HEK293 (cell line): ENCODE results near the gene RPS5.

Experiments
- KLF1 ChIP-seq: fragments of 450-650 bp; formaldehyde crosslinking; IDR thresholded peaks from 2 replicates; pipeline ENCODE4 v1.5.1; 2016; ENCODE audit warnings: missing biosample characterization, missing genetic modification characterization
- PRDM4 ChIP-seq: fragments of 450-650 bp; formaldehyde crosslinking; IDR thresholded peaks from 2 replicates; pipeline ENCODE4 v1.5.1; 2017; ENCODE audit warnings: missing biosample characterization, missing genetic modification characterization
- PRDM6 ChIP-seq: fragments of 450-650 bp; formaldehyde crosslinking; IDR thresholded peaks from 2 replicates; pipeline ENCODE4 v1.5.1; 2017; ENCODE audit warnings: missing biosample characterization, missing genetic modification characterization
- WT1 ChIP-seq: fragments of 450-650 bp; formaldehyde crosslinking; IDR thresholded peaks from 2 replicates; pipeline ENCODE4 v1.5.1; 2016; ENCODE audit warnings: missing biosample characterization, missing genetic modification characterization
- YY2 ChIP-seq: fragments of 450-650 bp; formaldehyde crosslinking; IDR thresholded peaks from 2 replicates; pipeline ENCODE4 v1.5.1; 2016; ENCODE audit warnings: missing biosample characterization, missing genetic modification characterization
- ZBTB11 ChIP-seq: fragments of 450-650 bp; formaldehyde crosslinking; conservative IDR thresholded peaks from 2 replicates; pipeline ENCODE4 v1.5.1; 2016; ENCODE audit warnings: low read depth, missing biosample characterization, missing genetic modification characterization
- ZBTB44 ChIP-seq: fragments of 450-650 bp; IDR thresholded peaks from 2 replicates; pipeline ENCODE4 v1.5.1; 2018; ENCODE audit warnings: missing biosample characterization, mild to moderate bottlenecking, missing genetic modification characterization
- ZFP37 ChIP-seq: fragments of 450-650 bp; formaldehyde crosslinking; IDR thresholded peaks from 2 replicates; pipeline ENCODE4 v1.5.1; 2016; ENCODE audit warnings: missing biosample characterization, missing genetic modification characterization
- ZNF138 ChIP-seq: fragments of 450-650 bp; formaldehyde crosslinking; IDR thresholded peaks from 2 replicates; pipeline ENCODE4 v1.5.1; 2016; ENCODE audit warnings: missing biosample characterization, missing genetic modification characterization, borderline replicate concordance
- ZNF292 ChIP-seq: fragments of 450-650 bp; formaldehyde crosslinking; IDR thresholded peaks from 2 replicates; pipeline ENCODE4 v1.5.1; 2016; ENCODE audit warnings: low read depth, missing biosample characterization, missing genetic modification characterization, borderline replicate concordance
- ZNF394 ChIP-seq: fragments of 450-650 bp; formaldehyde crosslinking; IDR thresholded peaks from 2 replicates; pipeline ENCODE4 v1.5.1; 2016; ENCODE audit warnings: missing biosample characterization, missing genetic modification characterization, mild to moderate bottlenecking, moderate library complexity, borderline replicate concordance
- ZNF529 ChIP-seq: fragments of 450-650 bp; formaldehyde crosslinking; IDR thresholded peaks from 2 replicates; pipeline ENCODE4 v1.5.1; 2017; ENCODE audit warnings: missing genetic modification characterization, missing biosample characterization; ENCODE audit not compliant: insufficient replicate concordance
- ZNF555 ChIP-seq: fragments of 450-650 bp; formaldehyde crosslinking; conservative IDR thresholded peaks from 2 replicates; pipeline ENCODE4 v1.5.1; 2017; ENCODE audit warnings: missing biosample characterization, mild to moderate bottlenecking, missing genetic modification characterization, inconsistent platforms
- ZNF600 ChIP-seq: fragments of 450-650 bp; formaldehyde crosslinking; IDR thresholded peaks from 2 replicates; pipeline ENCODE4 v1.5.1; 2016; ENCODE audit warnings: missing biosample characterization, missing genetic modification characterization
- ZNF660 ChIP-seq: fragments of 450-650 bp; IDR thresholded peaks from 2 replicates; pipeline ENCODE4 v1.5.1; 2018; ENCODE audit warnings: missing biosample characterization, mild to moderate bottlenecking, missing genetic modification characterization
- ZNF670 ChIP-seq: fragments of 450-650 bp; formaldehyde crosslinking; IDR thresholded peaks from 2 replicates; pipeline ENCODE4 v1.5.1; 2016; ENCODE audit warnings: missing biosample characterization, missing genetic modification characterization, low read depth
- ZNF707 ChIP-seq: fragments of 450-650 bp; formaldehyde crosslinking; IDR thresholded peaks from 2 replicates; pipeline ENCODE4 v1.5.1; 2016; ENCODE audit warnings: missing biosample characterization, missing genetic modification characterization
- ZNF777 ChIP-seq: fragments of 450-650 bp; formaldehyde crosslinking; IDR thresholded peaks from 2 replicates; pipeline ENCODE4 v1.5.1; 2017; ENCODE audit warnings: missing biosample characterization, missing genetic modification characterization, borderline replicate concordance
- ZNF830 ChIP-seq: fragments of 450-650 bp; IDR thresholded peaks from 2 replicates; pipeline ENCODE4 v1.5.0; 2018; ENCODE audit warnings: missing biosample characterization, missing genetic modification characterization, low read depth, mild to moderate bottlenecking, moderate library complexity
- ZSCAN30 ChIP-seq: fragments of 450-650 bp; IDR thresholded peaks from 2 replicates; pipeline ENCODE4 v1.5.1; 2018; ENCODE audit warnings: missing biosample characterization, mild to moderate bottlenecking, missing genetic modification characterization, moderate library complexity
- ZXDB ChIP-seq: fragments of 450-650 bp; formaldehyde crosslinking; IDR thresholded peaks from 2 replicates; pipeline ENCODE4 v1.5.1; 2016; ENCODE audit warnings: missing biosample characterization, missing genetic modification characterization
- TF ChIP-seq, protein P1 (sequence below): fragments of 450-650 bp; formaldehyde crosslinking; optimal IDR thresholded peaks from 2 replicates; pipeline ENCODE3; 2016; ENCODE audit warnings: missing biosample characterization, mild to moderate bottlenecking, missing genetic modification characterization
- TF ChIP-seq, protein P2 (sequence below): fragments of 450-650 bp; formaldehyde crosslinking; IDR thresholded peaks from 2 replicates; pipeline ENCODE4 v1.5.1; 2017; ENCODE audit warnings: missing biosample characterization, missing genetic modification characterization
- TF ChIP-seq, protein P3 (sequence below): fragments of 450-650 bp; formaldehyde crosslinking; IDR thresholded peaks from 2 replicates; pipeline ENCODE4 v1.5.1; 2016; ENCODE audit warnings: missing biosample characterization, missing genetic modification characterization

RPS5 gene

DNA sequence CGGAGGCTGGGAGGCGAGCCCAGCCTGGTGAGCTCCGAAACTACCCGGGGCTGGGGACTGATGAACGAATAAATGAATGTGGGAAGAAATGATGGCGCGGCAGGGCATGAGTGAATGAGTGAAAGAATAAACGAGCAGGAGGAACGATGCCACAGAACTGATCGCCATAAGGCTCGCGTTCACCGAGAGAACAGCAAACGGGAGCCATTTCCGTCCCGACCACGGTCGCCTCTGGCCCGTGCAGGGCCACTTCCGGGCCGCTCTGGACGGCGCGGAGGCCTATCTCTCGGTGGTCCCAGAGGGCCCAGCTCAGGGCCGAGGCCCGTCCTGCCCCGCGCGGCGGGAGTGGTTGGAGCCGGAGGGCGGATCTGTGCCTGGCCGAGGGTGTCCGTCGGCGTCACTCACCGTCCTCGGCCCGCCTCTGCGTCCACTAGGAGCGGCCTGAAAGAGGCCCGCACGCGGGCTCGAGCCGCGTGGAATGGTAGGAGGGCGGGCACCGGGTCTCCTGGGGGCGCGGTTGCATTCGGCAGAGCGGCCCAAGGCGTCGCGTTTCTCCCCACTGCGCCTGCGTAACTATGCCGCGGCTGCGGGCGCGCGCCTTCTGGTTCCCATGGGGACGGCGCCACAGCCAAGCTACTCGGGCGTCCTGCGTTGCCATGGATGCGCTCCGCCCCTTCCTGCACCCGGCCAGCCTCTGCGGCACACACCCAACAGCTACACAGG lies 24.6 kb upstream of the RPS5 start, which contains the start of gene ZNF497 (continued):
- TF ChIP-seq ZNF600 (peak; percentile 89), ZNF529 (tag by site-specific recombination) (no peak), ZFP37 (tag by site-specific recombination) (peak; percentile 75; the same call in 1 of the 2 replicates), ZXDB (tag by site-specific recombination) (peak; percentile 92), ZNF777 (tag by site-specific recombination) (peak; percentile 20; the same call in 1 of the 2 replicates), ZNF292 (tag by site-specific recombination) (no peak), ZNF707 (tag by site-specific recombination) (no peak), ZBTB11 (peak; percentile 96), PRDM6 (no peak), ZSCAN30 (tag by site-specific recombination) (peak; percentile 95), KLF1 (tag by site-specific recombination) (peak; percentile 62), ZNF394 (tag by site-specific recombination) (peak; percentile 27; the same call in 1 of the 2 replicates), ZNF138 (tag by site-specific recombination) (peak; percentile 56; the same call in 1 of the 2 replicates), ZNF670 (tag by site-specific recombination) (no peak), ZBTB44 (tag by site-specific recombination) (peak; percentile 51; the same call in 1 of the 2 replicates), ZNF660 (tag by site-specific recombination) (0 out of 2 replicates have a peak, but pooled peaks have one; percentile 68), PRDM4 (tag by site-specific recombination) (peak; percentile 23; the same call in 1 of the 2 replicates), YY2 (tag by site-specific recombination) (peak; percentile 78), WT1 (tag by site-specific recombination) (0 out of 2 replicates have a peak, but pooled peaks have one; percentile 33), ZNF830 (tag by site-specific recombination) (no peak), ZNF555 (tag by site-specific recombination) (no peak)
- TF ChIP-seq, protein P1, sequence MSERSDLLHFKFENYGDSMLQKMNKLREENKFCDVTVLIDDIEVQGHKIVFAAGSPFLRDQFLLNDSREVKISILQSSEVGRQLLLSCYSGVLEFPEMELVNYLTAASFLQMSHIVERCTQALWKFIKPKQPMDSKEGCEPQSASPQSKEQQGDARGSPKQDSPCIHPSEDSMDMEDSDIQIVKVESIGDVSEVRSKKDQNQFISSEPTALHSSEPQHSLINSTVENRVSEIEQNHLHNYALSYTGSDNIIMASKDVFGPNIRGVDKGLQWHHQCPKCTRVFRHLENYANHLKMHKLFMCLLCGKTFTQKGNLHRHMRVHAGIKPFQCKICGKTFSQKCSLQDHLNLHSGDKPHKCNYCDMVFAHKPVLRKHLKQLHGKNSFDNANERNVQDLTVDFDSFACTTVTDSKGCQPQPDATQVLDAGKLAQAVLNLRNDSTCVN (tag by site-specific recombination): peak; percentile 95
- TF ChIP-seq, protein P2, sequence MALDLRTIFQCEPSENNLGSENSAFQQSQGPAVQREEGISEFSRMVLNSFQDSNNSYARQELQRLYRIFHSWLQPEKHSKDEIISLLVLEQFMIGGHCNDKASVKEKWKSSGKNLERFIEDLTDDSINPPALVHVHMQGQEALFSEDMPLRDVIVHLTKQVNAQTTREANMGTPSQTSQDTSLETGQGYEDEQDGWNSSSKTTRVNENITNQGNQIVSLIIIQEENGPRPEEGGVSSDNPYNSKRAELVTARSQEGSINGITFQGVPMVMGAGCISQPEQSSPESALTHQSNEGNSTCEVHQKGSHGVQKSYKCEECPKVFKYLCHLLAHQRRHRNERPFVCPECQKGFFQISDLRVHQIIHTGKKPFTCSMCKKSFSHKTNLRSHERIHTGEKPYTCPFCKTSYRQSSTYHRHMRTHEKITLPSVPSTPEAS (tag by site-specific recombination): 0 out of 2 replicates have a peak, but pooled peaks have one; percentile 30
- TF ChIP-seq, protein P3, sequence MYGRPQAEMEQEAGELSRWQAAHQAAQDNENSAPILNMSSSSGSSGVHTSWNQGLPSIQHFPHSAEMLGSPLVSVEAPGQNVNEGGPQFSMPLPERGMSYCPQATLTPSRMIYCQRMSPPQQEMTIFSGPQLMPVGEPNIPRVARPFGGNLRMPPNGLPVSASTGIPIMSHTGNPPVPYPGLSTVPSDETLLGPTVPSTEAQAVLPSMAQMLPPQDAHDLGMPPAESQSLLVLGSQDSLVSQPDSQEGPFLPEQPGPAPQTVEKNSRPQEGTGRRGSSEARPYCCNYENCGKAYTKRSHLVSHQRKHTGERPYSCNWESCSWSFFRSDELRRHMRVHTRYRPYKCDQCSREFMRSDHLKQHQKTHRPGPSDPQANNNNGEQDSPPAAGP (tag by site-specific recombination): peak; percentile 49; the same call in 1 of the 2 replicates
